ENCODE results near the gene FAM89B.

FAM89B gene

GRCh38 chr11:65548395-65548794 lies 23.9 kb upstream of the FAM89B start:
- H3K4me3 ChIP-seq (ENCODE audit: low read depth, low read length) = no peak overlapping the region
- TF ChIP-seq CTCF (conservative IDR thresholded peaks at IDR 0.05; ENCODE audit: low read depth, low read length) = no peak
- DNase-seq (ENCODE audit: low read depth) = no peak

GRCh38 chr11:65549096-65549495 lies 23.2 kb upstream of the FAM89B start:
- DNase-seq (ENCODE audit: low read depth) = no peak
- no peak for TF ChIP-seq CTCF (conservative IDR thresholded peaks at IDR 0.05; ENCODE audit: low read depth, low read length)

GRCh38 chr11:65551572-65552387 lies 20.6 kb upstream of the FAM89B start:
- H3K4me3 ChIP-seq (ENCODE audit: low read depth, low read length) = no peak overlapping the region
- no peak for DNase-seq (ENCODE audit: low read depth)
- TF ChIP-seq CTCF (conservative IDR thresholded peaks at IDR 0.05; ENCODE audit: low read depth, low read length) = peak; percentile 48

More at GRCh38 chr11:65549096-65549495, 23.2 kb upstream of the FAM89B start:
- no peak overlapping the region for H3K4me3 ChIP-seq (ENCODE audit: low read depth, low read length)

- no peak overlapping the region for H3K4me3 ChIP-seq (ENCODE audit: low read depth, low read length)
- DNase-seq (ENCODE audit: low read depth) = no peak
- no peak for TF ChIP-seq CTCF (conservative IDR thresholded peaks at IDR 0.05; ENCODE audit: low read depth, low read length)
Measured at GRCh38 chr11:65552388-65552951, 19.9 kb upstream of the FAM89B start.

GRCh38 chr11:65553301-65554001 lies 18.9 kb upstream of the FAM89B start:
- no peak for DNase-seq (ENCODE audit: low read depth)
- no peak overlapping the region for H3K4me3 ChIP-seq (ENCODE audit: low read depth, low read length)
- TF ChIP-seq CTCF (conservative IDR thresholded peaks at IDR 0.05; ENCODE audit: low read depth, low read length) = no peak

- no peak overlapping the region for H3K4me3 ChIP-seq (ENCODE audit: low read depth, low read length)
- DNase-seq (ENCODE audit: low read depth) = no peak
- no peak for TF ChIP-seq CTCF (conservative IDR thresholded peaks at IDR 0.05; ENCODE audit: low read depth, low read length)
Measured at GRCh38 chr11:65554057-65554818, 18.1 kb upstream of the FAM89B start.

All from choroid plexus epithelial cell (primary cell).